Caco-2 (cell line): ENCODE data around the gene ABHD8. TPM values are rescaled to one million over a fixed set of nuclear protein-coding genes. Genes with fewer than 3 reads are reported as not detected.

Source experiments
- BruUV-seq: library from RNA; stranded (reverse); fragments of 400-500 nt; replicated peaks from 2 replicates; lab custom pipeline; 2021; lab: Mats Ljungman, UMichigan
- CTCF ChIA-PET: fragments of 300-600 bp; sonication (Branson Sonifier 250); formaldehyde crosslinking; loops from one replicate; lab custom pipeline; 2022; ENCODE audit warnings: antibody characterized with exemption; lab: Charles Lee
- POLR2A ChIA-PET: fragments of 300-600 bp; sonication (Branson Sonifier 250); formaldehyde crosslinking; loops from one replicate; lab custom pipeline; 2022; ENCODE audit warnings: antibody characterized with exemption; lab: Charles Lee
- DNase-seq, 2 experiments: peaks; one replicate each; pipeline versions ENCODE4 v3.0.0 to v3.0.0-alpha.2; 2020 to 2022
- H3K27me3 ChIP-seq: replicated peaks from 2 replicates; pipeline ENCODE4 v1.6.0; 2011; ENCODE audit warnings: low read length; ENCODE audit not compliant: control insufficient read depth, insufficient read depth
- H3K36me3 ChIP-seq: 2 replicates; pipeline ENCODE4 v1.5.1; 2011; ENCODE audit warnings: low read length; ENCODE audit not compliant: control insufficient read depth, insufficient read depth
- H3K4me1 ChIP-seq: fragments of 250-450 bp; sonication (Bioruptor Pico); 2 replicates; pipeline ENCODE4 v1.5.1; 2020; ENCODE audit warnings: mild to moderate bottlenecking
- H3K4me3 ChIP-seq: 2 replicates; pipeline ENCODE4 v1.5.1; 2011; ENCODE audit warnings: low read depth, mild to moderate bottlenecking, control low read depth, low read length
- H3K9me3 ChIP-seq: fragments of 250-450 bp; sonication (Bioruptor Pico); 2 replicates; pipeline ENCODE4 v1.5.1; 2020; ENCODE audit warnings: mild to moderate bottlenecking, moderate library complexity
- H3K27ac Mint-ChIP-seq: one replicate; pipeline ENCODE4 v1.8.0; 2022; ENCODE audit warnings: mixed read lengths; ENCODE audit not compliant: unreplicated experiment
- H3K27me3 Mint-ChIP-seq: one replicate; pipeline ENCODE4 v1.8.0; 2022; ENCODE audit warnings: mixed read lengths; ENCODE audit not compliant: insufficient read depth, unreplicated experiment
- H3K36me3 Mint-ChIP-seq: one replicate; pipeline ENCODE4 v1.8.0; 2022; ENCODE audit warnings: mild to moderate bottlenecking, mixed read lengths; ENCODE audit not compliant: insufficient read depth, unreplicated experiment
- H3K4me1 Mint-ChIP-seq: one replicate; pipeline ENCODE4 v1.8.0; 2022; ENCODE audit warnings: low read depth, mixed read lengths; ENCODE audit not compliant: unreplicated experiment
- H3K4me3 Mint-ChIP-seq: one replicate; pipeline ENCODE4 v1.8.0; 2022; ENCODE audit warnings: mild to moderate bottlenecking, moderate library complexity, mixed read lengths; ENCODE audit not compliant: unreplicated experiment
- H3K9me3 Mint-ChIP-seq: one replicate; pipeline ENCODE4 v1.8.0; 2022; ENCODE audit warnings: mixed read lengths; ENCODE audit not compliant: unreplicated experiment
- intact Hi-C: fragments of 100-400 bp; cut with micrococcal nuclease; formaldehyde crosslinking; loops from one replicate; pipeline ENCODE4 v1.10.0; 2022; ENCODE audit not compliant: unreplicated experiment
- total RNA-seq: library from RNA; stranded (reverse); gene quantifications from 2 replicates; pipeline ENCODE4 v1.2.3, GENCODE V29; 2022
- TF ChIP-seq, protein P1 (sequence below), 2 experiments: fragments of 200-600 bp in 1 of 2; IDR thresholded peaks; 1 replicate in 1 of 2; 2 replicates in 1 of 2; pipeline versions ENCODE4 v1.5.1 to v1.8.0; 2011 to 2022; ENCODE audit warnings: antibody characterized with exemption in 1 of 2, control low read depth in 1 of 2, inconsistent platforms in 1 of 2, low read depth in 1 of 2, low read length in 1 of 2, mild to moderate bottlenecking in 1 of 2, moderate library complexity in 1 of 2; ENCODE audit not compliant: insufficient read depth in 1 of 2, severe bottlenecking in 1 of 2, unreplicated experiment in 1 of 2

ABHD8 gene
- total RNA-seq, 1 experiment from 2014 or later = 11.3 TPM

DNA sequence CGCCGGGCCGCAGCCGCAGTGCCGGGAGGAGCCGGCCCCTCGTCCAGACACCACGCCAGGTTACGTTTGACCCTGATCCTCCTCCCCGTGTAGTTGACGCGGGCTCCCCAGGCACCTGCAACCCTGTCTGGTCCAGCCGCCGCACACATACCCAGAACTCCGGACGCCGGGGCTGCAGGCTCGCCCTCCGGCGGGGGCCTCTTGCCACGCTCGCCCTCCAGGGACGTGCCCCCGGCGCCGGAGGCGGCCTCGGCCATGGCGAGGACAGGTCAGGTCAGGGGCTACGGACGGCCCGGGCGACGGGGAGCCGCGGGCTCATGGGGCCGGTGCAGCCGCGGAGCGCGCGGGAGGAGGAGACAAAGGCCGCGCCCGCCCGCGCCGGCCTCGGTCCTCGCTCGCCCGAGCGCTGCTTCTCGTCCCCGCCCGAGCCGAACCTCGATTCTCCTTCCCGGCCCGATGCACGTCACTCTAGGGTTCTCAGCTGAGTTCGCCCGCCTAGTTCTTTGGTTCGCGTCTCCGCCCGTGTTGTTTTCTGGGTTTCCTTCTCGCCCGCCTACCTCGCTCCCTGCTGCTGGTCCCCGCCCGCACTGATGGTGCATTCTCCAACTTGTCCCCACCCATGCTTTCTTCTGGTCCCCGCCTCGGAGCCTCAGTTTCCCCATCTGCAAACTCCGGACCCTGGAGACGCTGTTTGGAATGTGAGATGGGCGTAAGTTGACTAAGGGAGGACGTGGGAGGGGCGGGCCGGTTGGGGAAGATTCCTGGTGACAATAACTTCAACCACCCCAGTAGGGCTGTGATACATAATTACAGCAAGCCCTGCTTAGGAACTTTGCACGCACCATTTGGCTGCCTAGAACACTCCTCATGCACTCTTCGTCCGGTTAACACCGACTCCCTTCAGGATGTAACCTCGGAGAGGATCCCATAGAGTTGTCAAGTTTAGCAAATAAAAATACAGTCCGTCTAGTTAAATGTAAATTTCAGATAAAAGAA, 31.5 kb upstream of the ABHD8 start, which contains the start of gene ANO8:
ANO8 (minus strand) TSS at position 442 of the 996 bp plus-strand sequence; CDS start at position 257, 185 bp downstream.
- TF ChIP-seq, protein P1, sequence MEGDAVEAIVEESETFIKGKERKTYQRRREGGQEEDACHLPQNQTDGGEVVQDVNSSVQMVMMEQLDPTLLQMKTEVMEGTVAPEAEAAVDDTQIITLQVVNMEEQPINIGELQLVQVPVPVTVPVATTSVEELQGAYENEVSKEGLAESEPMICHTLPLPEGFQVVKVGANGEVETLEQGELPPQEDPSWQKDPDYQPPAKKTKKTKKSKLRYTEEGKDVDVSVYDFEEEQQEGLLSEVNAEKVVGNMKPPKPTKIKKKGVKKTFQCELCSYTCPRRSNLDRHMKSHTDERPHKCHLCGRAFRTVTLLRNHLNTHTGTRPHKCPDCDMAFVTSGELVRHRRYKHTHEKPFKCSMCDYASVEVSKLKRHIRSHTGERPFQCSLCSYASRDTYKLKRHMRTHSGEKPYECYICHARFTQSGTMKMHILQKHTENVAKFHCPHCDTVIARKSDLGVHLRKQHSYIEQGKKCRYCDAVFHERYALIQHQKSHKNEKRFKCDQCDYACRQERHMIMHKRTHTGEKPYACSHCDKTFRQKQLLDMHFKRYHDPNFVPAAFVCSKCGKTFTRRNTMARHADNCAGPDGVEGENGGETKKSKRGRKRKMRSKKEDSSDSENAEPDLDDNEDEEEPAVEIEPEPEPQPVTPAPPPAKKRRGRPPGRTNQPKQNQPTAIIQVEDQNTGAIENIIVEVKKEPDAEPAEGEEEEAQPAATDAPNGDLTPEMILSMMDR (IDR thresholded peaks at IDR 0.05; ENCODE audit: insufficient read depth in 1 of 2, low read depth in 1 of 2, low read length in 1 of 2, severe bottlenecking in 1 of 2, unreplicated experiment in 1 of 2) = no peak
- H3K36me3 ChIP-seq = peaks cover 1% of the 10 kb centered on the region; the same call in 1 of the 2 replicates
- Mint-ChIP-seq H3K4me1 (no peaks in the 10 kb centered on the region), H3K27me3 (no peaks in the 10 kb centered on the region), H3K9me3 (no peaks in the 10 kb centered on the region), H3K4me3 (peak within 1 kb of the TSS; percentile 91), H3K27ac (peak within 1 kb of the TSS; percentile 72), H3K36me3 (peaks cover 49% of the 10 kb centered on the region)
- peaks cover 11% of the 10 kb centered on the region; the same call in 1 of the 2 replicates for H3K4me1 ChIP-seq
- BruUV-seq = no TSS peak
- intact Hi-C loops = loop anchor here (5.0 kb wide), 1 partner anchor 223 kb away; the partner anchor contains the start of gene COLGALT1
- peak within 1 kb of the TSS; percentile 74 for H3K4me3 ChIP-seq
- no peaks in the 10 kb centered on the region for H3K27me3 ChIP-seq
- no peaks in the 10 kb centered on the region for H3K9me3 ChIP-seq
- DNase-seq = peak; percentile 99
- ChIA-PET CTCF (interaction anchor here (1.1 kb wide), 1 partner anchor 26 kb away, joined by 3 read pairs; no protein-coding TSS in a partner anchor), POLR2A (interaction anchor here (2.9 kb wide), 1 partner anchor 26 kb away, joined by 8 read pairs; the partner anchor contains the start of gene DDA1)

DNA sequence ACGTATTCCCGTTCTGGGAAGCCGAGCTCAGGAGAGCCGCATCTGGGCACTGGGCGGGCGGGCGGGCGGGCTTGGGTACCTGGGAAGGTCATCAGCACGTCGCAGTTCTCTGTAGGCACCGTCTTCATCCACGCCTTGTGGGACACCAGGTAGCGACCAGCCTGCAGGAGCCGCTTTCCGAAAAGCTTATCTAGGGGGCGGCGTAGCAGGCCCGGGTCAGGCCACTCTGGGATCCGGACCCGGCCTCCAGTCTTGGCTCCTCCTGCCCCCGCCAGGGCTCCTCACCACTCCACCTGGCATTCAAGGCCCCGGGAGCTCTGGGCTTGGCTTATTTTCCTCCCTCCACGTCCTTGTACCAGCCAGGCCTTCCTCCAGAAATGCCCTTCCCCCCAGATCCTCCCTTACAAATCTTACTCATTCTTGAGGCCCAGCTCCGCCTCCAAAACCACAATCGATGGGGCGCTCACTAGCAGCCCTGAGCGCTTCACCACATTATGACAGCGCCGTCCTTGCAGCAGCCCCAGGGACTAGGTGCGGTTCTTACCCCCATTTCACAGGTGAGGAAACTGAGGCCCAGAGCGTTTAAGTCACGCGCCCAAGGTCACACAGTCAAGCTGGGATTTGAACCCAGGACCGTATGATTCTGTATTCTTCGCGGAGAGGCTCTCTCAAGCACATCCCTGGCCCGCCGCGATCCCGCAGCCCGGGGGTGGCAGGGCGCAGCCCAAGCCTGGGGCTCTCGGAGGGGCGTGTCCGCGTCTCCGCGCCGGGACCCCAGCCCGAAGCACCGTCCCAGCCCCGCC, 30.6 kb upstream of the ABHD8 start:
- TF ChIP-seq, protein P1 (IDR thresholded peaks at IDR 0.05; ENCODE audit: insufficient read depth in 1 of 2, low read depth in 1 of 2, low read length in 1 of 2, severe bottlenecking in 1 of 2, unreplicated experiment in 1 of 2) = no peak
- intact Hi-C loops = no loop called here
- Mint-ChIP-seq H3K27me3 (no peaks in the 10 kb centered on the region), H3K4me3 (peak overlapping the region; percentile 91), H3K4me1 (no peaks in the 10 kb centered on the region), H3K27ac (no peak overlapping the region), H3K9me3 (no peaks in the 10 kb centered on the region), H3K36me3 (peaks cover 42% of the 10 kb centered on the region)
- no peaks in the 10 kb centered on the region for H3K27me3 ChIP-seq
- H3K9me3 ChIP-seq = no peaks in the 10 kb centered on the region
- peaks cover 1% of the 10 kb centered on the region; the same call in 1 of the 2 replicates for H3K36me3 ChIP-seq
- ChIA-PET CTCF (interaction anchor here (1.2 kb wide), 1 partner anchor 42 kb away, joined by 4 read pairs; no protein-coding TSS in a partner anchor), POLR2A (interaction anchor here (0.6 to 1.3 kb wide), 2 partner anchors 25 to 743 kb away, joined by 4 to 6 read pairs; partner anchors contain the start of gene DDA1)
- no peak for DNase-seq
- peaks cover 19% of the 10 kb centered on the region; the same call in 1 of the 2 replicates for H3K4me1 ChIP-seq
- peak overlapping the region; percentile 74 for H3K4me3 ChIP-seq
- BruUV-seq = no TSS peak
